Measurements from ENCODE around the gene RNF207. TPM values are rescaled to one million over a fixed set of nuclear protein-coding genes. Genes with fewer than 3 reads are reported as not detected.

The RNF207 gene
- total RNA-seq, 1 experiment from 2014 or later: 4.9 TPM

GRCh38 chr1:6174621-6175410, 31.1 kb upstream of the RNF207 start:
- no peak overlapping the region for H3K23ac ChIP-seq (ENCODE audit: insufficient read length, low read depth, low read length)
- Mint-ChIP-seq H3K36me3 (ENCODE audit: insufficient read depth in 1 of 3, low read depth in 3 of 3) (no peaks in the 10 kb centered on the region), H3K4me1 (peaks cover 3 to 5% of the 10 kb centered on the region in 2 experiments; a peak in 2 of 4 replicates), H3K9me3 (no peaks in the 10 kb centered on the region), H3K27ac (no peak overlapping the region), H3K27me3 (ENCODE audit: low read depth) (peaks cover under 1% of the 10 kb centered on the region; the same call in 1 of the 2 replicates), H3K4me3 (no peak overlapping the region)
- no peak overlapping the region for H2BK12ac ChIP-seq (ENCODE audit: insufficient read length, low read depth, low read length)
- no peaks in the 10 kb centered on the region for H3K4me1 ChIP-seq (ENCODE audit: insufficient read depth, low read length)
- H3K56ac ChIP-seq (ENCODE audit: insufficient read length, low read depth, low read length): no peak overlapping the region
- no peak overlapping the region for H2BK15ac ChIP-seq (ENCODE audit: low read depth, low read length)
- no peaks in the 10 kb centered on the region for H3K23me2 ChIP-seq (ENCODE audit: insufficient read length, low read depth, low read length, poor library complexity, severe bottlenecking)
- no peak overlapping the region for H3K4me2 ChIP-seq (ENCODE audit: insufficient read depth, insufficient read length, low read length)
- H3K9ac ChIP-seq (ENCODE audit: extremely low read depth, insufficient read length, low read length): no peak overlapping the region
- no peak overlapping the region for H3K27ac ChIP-seq (ENCODE audit: insufficient read length, low read depth, low read length)
- no peak overlapping the region for H2BK120ac ChIP-seq (ENCODE audit: low read depth, low read length, poor library complexity, severe bottlenecking)
- 100% methylated on average over 4 of the region's 5 CpGs for WGBS (ENCODE audit: extremely low coverage, insufficient read length, low lambda C conversion rate)
- no peak overlapping the region for H2BK20ac ChIP-seq (ENCODE audit: low read depth, low read length, poor library complexity, severe bottlenecking)
- no peak overlapping the region for H2AK5ac ChIP-seq (ENCODE audit: insufficient read length, low read length)
- DNase-seq: no peak
- H3K79me2 ChIP-seq (ENCODE audit: insufficient read depth, low read length): no peaks in the 10 kb centered on the region
- H3K14ac ChIP-seq (ENCODE audit: insufficient read depth, low read length): no peak overlapping the region
- H3T11ph ChIP-seq (ENCODE audit: low read length): no peak overlapping the region
- H3K4ac ChIP-seq (ENCODE audit: low read depth, low read length): no peak overlapping the region
- H3K18ac ChIP-seq (ENCODE audit: insufficient read length, low read depth, low read length): no peak overlapping the region
- no peaks in the 10 kb centered on the region for H3K79me1 ChIP-seq (ENCODE audit: insufficient read depth, low read depth, low read length, poor library complexity, severe bottlenecking)
- no peak overlapping the region for H4K91ac ChIP-seq (ENCODE audit: insufficient read length, low read depth, low read length)
- no peak overlapping the region for H4K5ac ChIP-seq (ENCODE audit: insufficient read length, low read depth, low read length)
- H4K8ac ChIP-seq (replicated peaks; ENCODE audit: insufficient read length, low read depth, low read length): no peak overlapping the region
- no peak for TF ChIP-seq CTCF (conservative IDR thresholded peaks at IDR 0.05)
- H3K9me3 ChIP-seq (ENCODE audit: control insufficient read depth, low read depth, low read length): no peaks in the 10 kb centered on the region
- no peak overlapping the region for H2BK5ac ChIP-seq (ENCODE audit: insufficient read length, low read length)
- no peak overlapping the region for H2AFZ ChIP-seq (ENCODE audit: low read length)
- peaks cover 14% of the 10 kb centered on the region; the same call in 1 of the 2 replicates for H3K27me3 ChIP-seq (ENCODE audit: insufficient read depth, low read length)
- no peaks in the 10 kb centered on the region for H4K20me1 ChIP-seq (ENCODE audit: control insufficient read depth, insufficient read depth, insufficient read length)
